ENCODE results near the gene RNASE13. TPM values are rescaled to one million over a fixed set of nuclear protein-coding genes. Genes with fewer than 3 reads are reported as not detected.

RNASE13 gene
- total RNA-seq, 1 experiment from 2014 or later, result 0.15 TPM

- no peaks in the 10 kb centered on the region for H3K9me3 ChIP-seq (ENCODE audit: control insufficient read depth in 1 of 2, insufficient read depth in 1 of 2, low read depth in 1 of 2, low read length in 2 of 2)
- H3K36me3 ChIP-seq (ENCODE audit: control insufficient read depth in 1 of 2, insufficient read depth in 2 of 2, low read length in 2 of 2), result no peaks in the 10 kb centered on the region; a peak in 1 of 4 replicates
- no peaks in the 10 kb centered on the region for H4K20me1 ChIP-seq (ENCODE audit: insufficient read depth)
- intact Hi-C loops (cut with micrococcal nuclease), result no loop called here
- ChIA-PET POLR2A (no interaction called here), CTCF (interaction anchor here (0.8 kb wide), 2 partner anchors 18 to 60 kb away, joined by 3 read pairs; no protein-coding TSS in a partner anchor), RAD21 (ENCODE audit: low non-redundant PET in 1 of 2, low total read pairs in 2 of 2, uncharacterized antibody in 2 of 2, unreplicated experiment in 2 of 2) (no interaction called here)
- no peak overlapping the region for H2AFZ ChIP-seq (ENCODE audit: low read depth, low read length, poor library complexity, severe bottlenecking)
- H3K27me3 ChIP-seq (ENCODE audit: insufficient read depth, low read length), result no peaks in the 10 kb centered on the region
- no peaks in the 10 kb centered on the region for H3K79me2 ChIP-seq (ENCODE audit: insufficient read depth, low read length)
- no peak overlapping the region for H3K4me3 ChIP-seq (replicated peaks in 1 of 2; ENCODE audit: low read depth in 1 of 2, low read length in 2 of 2)
- H3K9ac ChIP-seq (ENCODE audit: low read length), result no peak overlapping the region
- ATAC-seq (no peak), DNase-seq (ENCODE audit: low read depth, low spot score) (no peak)
- no peak overlapping the region for H3K4me2 ChIP-seq (ENCODE audit: low read length)
- H3K27ac ChIP-seq (ENCODE audit: low read depth, low read length), result no peak overlapping the region
- peaks cover 2 to 15% of the 10 kb centered on the region in 2 experiments for H3K4me1 ChIP-seq (ENCODE audit: control insufficient read depth in 1 of 2, insufficient read depth in 2 of 2, low read length in 2 of 2)
- no TSS peak for BruUV-seq (replicated peaks)
- no peak for TF ChIP-seq CTCF (IDR thresholded peaks at IDR 0.05 in 2 of 3, conservative IDR thresholded peaks at IDR 0.05 in 1 of 3; ENCODE audit: borderline replicate concordance in 1 of 3, insufficient read depth in 1 of 3, low read depth in 2 of 3, low read length in 2 of 3)
- no peak for TF ChIP-seq TCF7L2 (IDR thresholded peaks at IDR 0.05; ENCODE audit: borderline replicate concordance, extremely low read depth, insufficient read depth, insufficient read length)
- TF ChIP-seq EGR1 (IDR thresholded peaks at IDR 0.05; ENCODE audit: low read depth), result no peak
- no peak for TF ChIP-seq REST (IDR thresholded peaks at IDR 0.05; ENCODE audit: low read depth)
- TF ChIP-seq ZFX (IDR thresholded peaks at IDR 0.05), result no peak
- no peak for TF ChIP-seq SIN3A (IDR thresholded peaks at IDR 0.05; ENCODE audit: low read depth)
- no peak for TF ChIP-seq POLR2A (IDR thresholded peaks at IDR 0.05; ENCODE audit: borderline replicate concordance, extremely low read depth, insufficient read depth, insufficient read length)
- no peak for TF ChIP-seq JUND (IDR thresholded peaks at IDR 0.05)
- no peak for TF ChIP-seq SRF (IDR thresholded peaks at IDR 0.05; ENCODE audit: low read depth)
- no peak for TF ChIP-seq ZNF274 (IDR thresholded peaks at IDR 0.05; ENCODE audit: low read depth, low read length)
- H3K9me2 ChIP-seq (ENCODE audit: insufficient read depth), result no peaks in the 10 kb centered on the region
Measured at GRCh38 chr14:21074398-21075272, 40.0 kb upstream of the RNASE13 start.
